Left cardiac atrium (tissue), 4 donors: ENCODE results near the gene GARNL3. TPM values are rescaled to one million over a fixed set of nuclear protein-coding genes. Genes with fewer than 3 reads are reported as not detected.

ENCODE experiments used
- ATAC-seq, 2 donors: fragments of 200-7000 bp; cut with Tn5 transposase; one replicate each; pipeline ENCODE4 v1.9.1; 2020; ENCODE audit warnings: mild to moderate bottlenecking in 2 of 2, moderate library complexity in 2 of 2
- DNase-seq: peaks from one replicate; pipeline ENCODE4 v3.0.0-alpha.2; 2020
- intact Hi-C, 2 donors: fragments of 100-400 bp; cut with DNase I; formaldehyde crosslinking; loops; one replicate each; pipeline versions ENCODE4 v1.14.1 to v1.15.1; 2022 to 2023
- total RNA-seq, 2 donors: library from RNA; stranded (reverse); fragmentation: NEBNext Ultra II Directional; extraction: Animal tissue kit (Norgen Biotek cat#: 25700); gene quantifications; one replicate each; pipeline ENCODE4 v1.2.1, GENCODE V29; 2021
- donor health status: DM: no; HTN: yes; CAD: no.
- donor health status: DM: no; HTN: yes; CAD: no; lungs with severe emphysema.
- donor health status: DM: yes; HTN: yes; CAD: no.
- donor health status: Dilated cardiomyopathy.

The GARNL3 gene
- total RNA-seq, 2 donors from 2014 or later: 10.0 to 11.2 TPM

DNA sequence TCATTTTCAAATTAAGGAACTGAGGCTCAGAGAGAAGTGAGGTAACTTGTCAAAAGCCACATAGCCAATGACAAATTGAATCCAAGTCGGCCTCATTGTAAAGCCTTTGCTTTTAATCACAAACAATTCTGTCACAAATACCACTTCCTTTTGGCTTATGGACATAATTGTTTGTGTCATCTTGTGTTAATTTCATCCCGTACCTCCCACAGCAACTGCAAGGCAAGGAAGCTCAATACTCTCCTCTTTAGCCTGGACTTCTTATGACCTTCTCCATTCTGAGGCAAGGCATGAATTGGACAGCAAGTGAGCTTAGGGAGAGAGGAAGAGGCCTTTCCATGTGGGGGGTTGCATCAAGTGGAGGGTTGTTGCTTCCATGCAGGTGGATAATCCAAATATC is 70.2 kb downstream of the GARNL3 start:
- no peak for DNase-seq
- no peak for ATAC-seq
- intact Hi-C loops: no loop called here

DNA sequence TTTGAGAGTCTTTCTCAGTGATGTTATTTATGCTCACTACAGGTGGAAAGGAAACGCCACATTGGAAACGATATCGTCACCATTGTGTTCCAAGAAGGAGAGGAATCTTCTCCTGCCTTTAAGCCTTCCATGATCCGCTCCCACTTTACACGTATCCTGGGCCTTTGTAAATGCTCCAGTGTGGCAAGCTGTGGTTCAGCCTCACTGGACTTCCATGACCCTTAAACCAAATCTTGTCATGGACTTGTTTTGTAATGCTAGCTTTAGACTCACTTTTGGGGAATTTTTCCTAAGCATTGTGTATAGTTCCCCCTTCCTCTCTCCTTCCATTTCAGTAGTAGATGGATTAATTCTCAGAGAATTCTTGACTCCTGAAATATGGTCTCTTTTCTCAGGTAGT is 71.5 kb downstream of the GARNL3 start:
- no peak for ATAC-seq
- intact Hi-C loops: no loop called here
- no peak for DNase-seq

DNA sequence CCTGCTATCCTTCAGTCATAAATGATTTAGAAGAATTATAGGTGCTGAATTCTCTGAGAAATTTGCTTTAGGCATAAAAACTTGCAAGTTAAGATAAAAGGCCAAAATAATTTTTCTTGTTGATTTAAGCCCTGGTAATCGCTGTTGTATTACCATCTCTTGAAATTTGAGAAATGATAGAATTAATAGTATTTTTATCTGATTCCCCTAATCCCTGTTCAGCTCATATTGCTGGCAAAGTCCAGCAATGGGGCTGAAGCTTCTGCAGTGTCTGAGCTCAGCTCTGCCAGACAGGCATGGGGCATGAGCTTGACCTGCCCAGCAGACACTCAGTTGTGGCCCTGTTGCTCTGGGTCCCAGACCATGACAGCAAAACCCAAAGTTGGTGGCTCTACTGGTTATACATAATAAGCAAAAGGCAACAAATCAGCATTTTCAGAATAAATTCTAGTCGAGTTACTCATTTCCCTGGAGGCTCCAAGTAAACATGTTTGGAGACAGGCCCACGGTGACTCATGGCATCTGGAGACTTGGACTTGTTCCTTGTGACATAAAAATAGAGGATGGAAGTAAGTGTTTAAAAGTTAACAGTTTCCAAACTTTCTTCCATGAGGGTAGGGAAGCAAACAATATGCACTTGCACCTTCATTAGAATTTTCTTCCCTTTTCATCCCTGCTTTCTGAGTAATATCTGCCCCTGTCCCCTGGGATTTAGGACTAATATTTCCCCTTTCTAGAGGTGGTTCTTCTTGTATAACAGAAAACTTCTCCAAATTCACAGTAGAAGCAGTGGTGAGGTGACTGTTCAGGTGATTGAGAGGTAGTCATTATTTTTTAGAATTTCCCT is 72.2 kb downstream of the GARNL3 start:
- peak; percentile 81 for DNase-seq
- intact Hi-C loops: no loop called here
- ATAC-seq: peak; percentile 80 to 81

DNA sequence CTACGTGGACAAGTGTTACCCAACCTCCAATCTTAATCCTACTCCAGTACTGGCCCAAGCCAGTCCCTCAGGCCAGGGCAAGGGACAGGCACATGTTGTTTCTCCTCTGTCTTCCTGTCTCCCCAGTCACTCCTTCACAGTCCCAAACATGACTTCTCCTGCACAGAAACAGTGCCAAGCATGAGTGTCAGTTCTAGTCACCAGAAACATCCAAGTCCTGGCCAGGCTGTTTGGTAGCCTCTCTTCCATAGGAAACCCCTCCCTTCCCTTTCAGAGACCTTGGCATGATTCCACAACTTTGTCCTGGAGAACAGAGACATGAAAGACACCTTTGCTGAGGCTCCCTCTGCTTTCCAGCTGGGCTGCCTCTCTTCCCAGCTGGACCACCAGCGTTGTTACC is 76.1 kb downstream of the GARNL3 start:
- intact Hi-C loops: no loop called here
- DNase-seq (no peak), ATAC-seq (peak in 1 of 2 donors; percentile 17)

DNA sequence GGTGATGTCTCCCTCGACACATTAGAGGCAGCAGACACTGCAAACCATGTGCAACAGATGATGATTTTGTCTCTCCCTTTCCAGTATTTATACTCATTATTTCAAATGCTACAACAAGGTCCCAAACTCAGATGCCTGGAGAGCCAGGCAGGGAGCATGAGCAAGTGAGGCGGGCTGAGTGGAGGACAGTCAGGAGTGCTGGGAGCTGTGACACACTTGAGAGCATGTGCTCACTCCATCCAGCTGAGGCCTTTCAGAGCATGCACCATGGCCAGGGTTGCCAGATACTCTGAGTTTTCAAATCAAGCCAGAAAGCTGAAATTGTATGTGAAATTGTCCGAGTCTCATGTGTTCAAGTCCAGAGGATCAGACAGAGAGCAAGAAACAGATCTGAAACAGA is 76.6 kb downstream of the GARNL3 start:
- DNase-seq: no peak
- intact Hi-C loops: no loop called here
- ATAC-seq: peak in 1 of 2 donors; percentile 27

DNA sequence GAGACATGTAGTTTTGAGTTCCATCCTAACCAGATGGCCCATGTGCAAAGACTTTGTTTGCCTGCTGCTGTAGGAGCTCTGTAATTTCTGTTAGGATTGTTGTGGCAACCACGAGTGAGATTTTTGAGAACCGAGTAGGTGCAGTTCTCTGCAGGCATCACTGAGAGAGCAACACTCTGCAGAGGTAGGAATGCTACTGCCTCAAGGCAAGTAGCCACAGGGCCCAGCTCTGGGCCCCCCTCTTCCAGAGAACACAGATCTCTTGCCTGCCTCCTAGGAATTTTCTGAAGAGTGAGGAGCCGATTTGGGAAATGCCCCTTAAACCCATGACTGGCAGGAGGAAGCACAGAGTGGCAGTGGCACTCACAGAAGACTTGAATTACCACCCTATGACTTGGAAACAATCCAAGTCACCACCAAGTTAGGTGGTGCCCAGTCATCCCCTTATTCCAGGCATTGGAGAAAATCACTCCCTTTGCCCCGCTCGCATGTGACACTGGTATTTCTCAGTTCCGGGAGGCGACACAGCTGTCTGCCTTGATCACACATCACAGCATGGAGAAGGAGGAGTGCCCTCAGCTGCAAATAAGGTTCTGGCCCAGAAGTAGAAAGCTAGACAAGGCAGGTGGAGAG is 79.9 kb downstream of the GARNL3 start:
- DNase-seq: no peak
- peak in 1 of 2 donors; percentile 28 for ATAC-seq
- intact Hi-C loops: no loop called here

DNA sequence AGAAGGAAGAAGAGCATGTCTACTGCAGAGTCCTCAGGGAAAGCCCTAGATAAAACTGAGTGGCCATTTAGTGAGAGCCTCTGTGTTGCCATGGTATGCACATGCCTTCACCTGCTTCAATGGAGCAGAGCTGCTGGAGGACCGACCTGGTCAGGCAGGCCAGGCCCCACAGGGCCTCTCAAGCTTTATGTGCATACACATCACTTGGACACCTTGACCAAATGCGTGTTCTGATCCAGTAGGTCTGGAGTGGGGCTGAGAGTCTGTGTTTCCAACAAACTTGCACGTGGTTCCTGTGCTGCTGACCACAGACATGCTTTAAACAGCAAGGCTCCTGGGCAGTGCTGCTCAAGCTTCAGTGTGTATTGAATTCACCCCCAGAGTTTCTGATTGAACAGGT is 81.0 kb downstream of the GARNL3 start:
- intact Hi-C loops: loop anchor here in 1 of 2 donors (5.0 kb wide), 1 partner anchor 33 kb away; no protein-coding TSS in a partner anchor
- no peak for DNase-seq
- no peak for ATAC-seq

DNA sequence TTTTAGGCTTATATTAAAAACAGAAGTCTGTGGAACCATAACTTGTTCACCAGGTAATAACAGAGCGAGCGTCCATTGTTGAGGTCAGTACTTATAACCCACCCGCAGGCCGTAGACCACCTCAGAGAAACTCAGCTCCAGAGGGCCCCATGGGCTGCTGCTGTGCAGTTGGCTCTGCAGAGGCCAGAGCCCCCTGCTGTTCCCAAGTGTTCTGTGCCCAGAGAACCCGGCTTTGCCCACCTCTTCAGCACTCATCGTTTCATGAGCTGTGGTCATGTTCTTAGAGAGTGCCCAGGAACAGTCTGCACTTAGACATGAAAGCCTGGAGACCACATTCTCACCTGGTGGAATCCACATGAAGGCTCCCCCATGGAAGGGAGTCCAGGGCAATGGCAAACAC is 82.0 kb downstream of the GARNL3 start:
- intact Hi-C loops: loop anchor here in 1 of 2 donors (5.0 kb wide), 1 partner anchor 34 kb away; no protein-coding TSS in a partner anchor
- no peak for DNase-seq
- no peak for ATAC-seq

DNA sequence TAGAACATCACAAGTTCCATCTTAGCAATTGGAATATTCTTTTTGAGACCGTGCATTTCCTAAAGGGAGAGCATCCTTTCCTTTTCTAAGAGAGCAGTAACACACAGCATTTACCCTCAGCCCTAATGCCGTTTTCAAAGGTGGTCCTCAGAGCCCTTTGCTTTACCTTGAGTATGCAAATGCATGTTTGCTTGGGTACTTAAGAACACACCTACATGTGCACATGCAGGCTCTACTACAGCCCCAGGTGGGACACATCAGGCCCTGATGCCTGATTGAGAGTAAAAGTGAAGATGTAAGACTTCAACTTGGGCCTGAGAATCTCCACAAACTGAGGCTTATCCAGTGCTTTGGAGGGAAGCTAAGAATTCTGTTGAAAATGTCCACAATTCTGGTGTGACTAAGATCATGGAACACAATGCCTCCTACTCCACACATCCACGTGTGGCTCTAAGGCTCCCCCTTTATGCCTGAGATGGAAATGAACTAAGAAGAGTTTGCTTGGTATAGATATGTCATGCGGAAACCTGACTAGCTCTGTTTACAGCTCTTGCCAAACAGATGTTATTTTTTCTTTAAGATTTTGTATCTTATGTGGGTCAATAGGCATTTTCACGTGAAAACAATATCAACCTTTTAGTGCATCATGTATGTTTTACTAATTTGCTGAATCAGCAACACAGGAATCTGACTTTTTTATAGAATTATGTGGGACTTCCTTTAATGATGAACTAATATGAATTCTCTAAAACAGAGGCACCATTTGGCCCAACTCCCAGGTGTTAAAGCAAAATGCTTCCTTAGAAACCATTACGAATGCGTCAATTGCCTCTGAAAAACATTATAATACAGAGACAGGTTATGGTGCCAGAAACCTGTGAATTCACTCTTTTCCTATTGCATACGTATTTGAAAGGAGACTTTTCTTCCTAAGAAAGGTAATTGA is 83.5 kb downstream of the GARNL3 start:
- no peak for DNase-seq
- intact Hi-C loops: loop anchor here in 1 of 2 donors (2.0 to 5.0 kb wide), 2 partner anchors 36 to 133 kb away; no protein-coding TSS in a partner anchor
- peak; percentile 61 to 91 for ATAC-seq

DNA sequence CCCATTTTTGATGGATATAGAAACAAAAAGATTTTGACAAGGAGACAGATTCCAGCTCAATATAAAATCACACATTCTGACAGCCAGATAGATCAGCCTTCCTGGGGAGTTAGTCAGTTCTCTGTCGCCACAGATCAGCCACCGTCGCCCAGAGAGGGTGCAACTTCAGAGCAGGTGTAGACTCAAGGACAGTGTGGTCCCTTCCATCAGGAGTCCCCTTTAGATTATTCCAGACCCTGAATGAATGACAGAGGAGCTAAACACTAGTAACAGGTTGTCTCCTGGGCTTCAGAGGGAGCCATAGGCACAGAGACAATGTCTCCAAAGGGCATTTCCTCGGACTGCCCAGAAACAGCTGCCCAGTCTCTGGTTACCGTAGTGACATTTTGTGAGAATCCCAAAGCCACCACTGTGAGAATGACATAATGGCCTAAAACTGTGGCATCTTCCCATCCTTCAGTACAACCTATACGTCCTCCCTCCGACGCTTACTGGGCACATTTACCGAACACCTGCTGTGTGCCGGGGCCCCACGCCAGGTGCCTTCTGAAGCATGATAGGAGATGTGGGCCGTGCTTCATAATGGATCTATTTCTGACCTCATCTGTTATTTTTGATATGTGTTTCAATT is 85.0 kb downstream of the GARNL3 start:
- no peak for DNase-seq
- intact Hi-C loops: loop anchor here in 1 of 2 donors (2.0 to 5.0 kb wide), 2 partner anchors 37 to 135 kb away; no protein-coding TSS in a partner anchor
- ATAC-seq: no peak

DNA sequence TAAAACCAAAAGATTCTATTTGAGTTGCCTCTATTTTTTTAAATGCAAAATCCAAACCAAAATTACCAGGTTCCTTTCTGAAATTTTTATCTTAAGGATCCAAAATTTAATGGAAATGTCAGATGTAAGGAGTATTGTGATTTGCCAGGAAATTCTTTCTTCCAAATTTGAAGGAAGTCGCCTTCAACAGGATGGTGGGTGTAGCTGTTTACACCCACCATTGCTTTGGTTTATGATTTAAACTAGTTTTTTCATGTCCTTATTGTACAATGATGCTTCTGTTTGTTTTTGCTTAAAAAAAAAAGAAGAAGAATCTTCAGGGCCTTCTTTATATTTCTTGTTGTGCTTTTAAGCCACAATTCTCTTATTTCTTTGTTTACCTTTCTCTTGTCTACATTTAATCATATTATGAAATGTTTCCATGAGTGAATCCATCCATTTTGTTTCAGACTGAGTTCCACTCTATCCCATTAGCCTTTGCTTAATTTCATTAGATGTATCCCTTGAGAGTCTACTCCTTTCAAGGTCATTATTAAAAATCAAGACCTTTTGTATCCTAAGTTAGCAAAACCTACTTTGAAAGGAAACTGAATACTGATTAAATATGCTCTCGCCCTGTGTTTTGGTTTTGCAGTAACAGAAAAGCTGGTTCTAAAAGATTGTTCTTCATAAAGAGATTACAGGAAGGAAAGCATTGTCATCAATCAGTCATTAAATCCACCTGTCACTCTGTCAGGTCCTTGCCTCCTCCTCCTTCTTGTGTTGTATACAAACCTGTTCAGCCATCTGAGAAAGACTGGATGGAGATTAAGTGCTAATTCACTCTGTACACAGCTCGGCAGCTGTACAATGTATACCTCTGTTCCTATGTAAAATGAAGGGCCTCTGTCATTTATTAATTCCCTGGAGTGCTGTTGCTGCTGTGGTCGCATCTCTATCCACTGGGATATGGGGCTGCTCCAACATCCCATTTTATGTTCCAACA is 86.9 kb downstream of the GARNL3 start:
- DNase-seq (no peak), ATAC-seq (no peak)
- intact Hi-C loops: no loop called here

DNA sequence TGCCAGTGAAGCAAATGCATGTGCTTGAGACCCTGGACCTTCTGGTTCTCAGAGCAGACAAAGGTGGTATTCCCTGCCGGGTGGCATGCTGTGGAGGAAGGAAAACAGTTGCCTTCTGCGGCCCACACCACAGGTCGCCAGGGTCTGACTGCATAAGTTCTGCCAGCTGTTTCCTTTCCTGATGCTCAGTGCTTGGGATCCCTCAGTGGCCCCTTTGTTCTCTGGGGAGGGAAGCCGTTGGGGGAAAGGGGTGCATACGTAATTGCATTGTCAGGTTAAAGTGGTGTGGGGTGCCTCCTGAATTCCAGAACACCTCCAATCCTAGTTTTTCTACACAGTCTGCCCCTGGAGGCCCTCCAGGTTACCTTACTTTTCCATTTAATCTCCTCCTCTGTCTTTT is 89.3 kb downstream of the GARNL3 start:
- DNase-seq: no peak
- intact Hi-C loops: no loop called here

DNA sequence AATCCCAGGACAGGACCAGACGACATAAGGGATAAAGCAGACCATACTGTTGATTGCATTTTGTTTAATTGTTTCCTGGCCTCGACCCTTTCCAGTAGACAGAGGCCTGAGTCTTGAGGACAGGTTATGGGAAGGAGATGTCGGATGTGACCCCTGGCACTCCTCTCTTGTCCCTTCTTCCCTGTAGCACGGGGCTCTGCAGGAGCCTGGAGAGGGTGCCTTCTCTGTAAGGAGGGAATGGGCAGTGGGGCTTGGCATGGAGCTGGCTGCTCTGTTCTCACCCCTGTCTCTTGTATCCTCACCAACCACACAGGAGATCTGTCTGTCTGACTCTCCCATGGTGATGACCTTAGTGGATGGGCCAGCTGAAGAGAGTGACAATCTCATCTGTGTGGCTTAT is 92.3 kb downstream of the GARNL3 start:
- no peak for ATAC-seq
- DNase-seq: no peak
- intact Hi-C loops: no loop called here

More for the DNA sequence above, 89.3 kb downstream of the GARNL3 start:
- no peak for ATAC-seq

DNA sequence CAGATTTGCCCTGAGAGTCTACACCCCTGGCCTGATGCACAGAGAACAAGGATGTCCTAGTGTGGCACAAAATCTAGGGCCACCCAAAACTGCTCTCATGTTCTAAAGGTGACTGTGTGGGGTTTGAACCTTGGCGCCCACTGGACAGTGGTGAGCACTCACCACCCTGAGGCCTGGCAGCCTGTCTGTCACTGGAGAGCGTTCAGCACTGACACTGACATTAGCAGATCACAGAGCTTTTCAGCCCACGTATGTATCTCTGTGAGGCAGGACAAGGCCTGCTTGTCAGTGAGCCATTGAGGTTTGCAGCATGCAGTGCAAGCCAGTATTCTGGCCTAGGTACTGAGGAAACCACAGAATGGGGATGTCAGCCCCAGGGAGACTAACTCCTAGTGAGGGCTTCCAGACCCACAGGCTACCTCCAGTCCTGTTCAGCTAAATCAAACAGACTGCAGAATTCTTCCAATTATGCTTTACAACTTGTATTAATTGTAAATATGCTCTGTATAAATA is 93.5 kb downstream of the GARNL3 start:
- ATAC-seq (no peak), DNase-seq (no peak)
- intact Hi-C loops: no loop called here

DNA sequence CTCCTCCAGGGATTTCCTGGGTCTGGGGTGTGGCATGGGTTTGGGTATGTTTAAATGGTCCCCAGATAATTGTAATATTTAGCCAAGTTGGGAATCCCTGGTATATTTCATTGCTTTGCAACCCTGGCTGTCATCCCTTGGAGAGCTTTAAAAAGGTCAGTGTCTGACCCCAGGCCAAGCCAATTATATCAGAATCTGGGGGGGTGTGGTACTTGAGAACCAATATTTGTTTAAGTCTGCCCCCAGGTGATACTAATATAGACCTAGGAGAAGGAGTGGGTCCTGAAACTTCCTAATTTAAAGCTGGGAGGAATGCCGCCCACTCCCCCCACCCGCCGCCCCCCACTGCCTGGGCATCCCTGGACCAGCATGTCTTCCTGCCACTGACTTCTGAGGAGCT is 94.2 kb downstream of the GARNL3 start:
- ATAC-seq (no peak), DNase-seq (no peak)
- intact Hi-C loops: no loop called here

DNA sequence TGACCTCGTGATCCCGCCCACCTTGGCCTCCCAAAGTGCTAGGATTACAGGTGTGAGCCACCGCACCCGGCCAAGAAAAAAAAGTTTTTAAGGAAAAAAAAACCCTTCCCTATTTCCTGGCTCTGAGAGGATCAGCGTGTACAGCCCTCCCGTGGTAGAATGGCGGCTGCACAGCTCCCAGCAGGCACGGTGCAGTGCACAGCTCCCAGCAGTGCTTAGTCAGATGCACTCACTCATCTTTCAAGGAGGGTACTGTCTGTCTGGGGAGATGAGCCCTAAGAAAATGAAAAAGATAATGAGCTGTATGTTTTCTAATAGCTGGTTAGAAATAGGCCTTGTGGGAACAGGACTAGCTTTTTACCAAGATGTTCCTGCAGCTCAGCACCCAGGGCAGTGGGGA is 95.7 kb downstream of the GARNL3 start:
- no peak for ATAC-seq
- intact Hi-C loops: loop anchor here in 1 of 2 donors (5.0 kb wide), 1 partner anchor 148 kb away; no protein-coding TSS in a partner anchor
- DNase-seq: no peak

DNA sequence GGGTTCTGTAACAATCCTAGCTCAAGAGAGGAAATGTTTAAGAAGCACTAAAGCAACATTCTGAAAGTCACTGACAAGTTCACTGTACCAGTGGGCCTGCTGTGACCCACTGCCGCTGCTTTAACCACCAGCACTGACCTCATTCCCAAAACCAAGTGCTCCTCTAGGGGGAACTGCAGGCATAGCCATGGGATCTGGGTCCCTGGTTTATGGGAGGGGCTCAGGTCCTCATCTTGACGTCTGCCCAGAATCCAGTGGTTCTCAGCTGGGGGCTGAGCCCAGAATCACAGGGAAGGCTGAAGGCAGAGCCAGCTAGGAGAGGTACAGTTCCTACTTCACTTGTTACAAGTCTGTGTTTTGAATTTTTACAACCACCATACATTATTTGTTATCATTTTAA is 96.3 kb downstream of the GARNL3 start:
- ATAC-seq (peak in 1 of 2 donors; percentile 54), DNase-seq (no peak)
- intact Hi-C loops: loop anchor here in 1 of 2 donors (5.0 kb wide), 1 partner anchor 149 kb away; no protein-coding TSS in a partner anchor
